A673 (cell line): ENCODE data around the gene KCNMA1. TPM values are rescaled to one million over a fixed set of nuclear protein-coding genes. Genes with fewer than 3 reads are reported as not detected.

Experiments
- BruUV-seq: library from RNA; stranded (reverse); fragments of 400-500 nt; replicated peaks from 2 replicates; lab custom pipeline; 2021; lab: Mats Ljungman, UMichigan
- CTCF ChIA-PET: fragments of 300-600 bp; sonication (Branson Sonifier 250); formaldehyde crosslinking; loops from one replicate; lab custom pipeline; 2022; ENCODE audit warnings: antibody characterized with exemption; lab: Charles Lee
- POLR2A ChIA-PET: fragments of 300-600 bp; sonication (Branson Sonifier 250); formaldehyde crosslinking; loops from one replicate; lab custom pipeline; 2022; ENCODE audit warnings: antibody characterized with exemption; ENCODE audit not compliant: low non-redundant PET; lab: Charles Lee
- DNase-seq: peaks from one replicate; pipeline ENCODE4 v3.0.0-alpha.2; 2015; ENCODE audit warnings: low spot score
- H3K27ac ChIP-seq: fragments of 200-600 bp; sonication (generic); 2 replicates; pipeline ENCODE4 v1.5.1; 2016; ENCODE audit warnings: mixed run types, low read depth, mild to moderate bottlenecking, mixed read lengths, antibody characterized with exemption, low read length; ENCODE audit not compliant: poor library complexity, severe bottlenecking
- H3K27me3 ChIP-seq: fragments of 200-600 bp; sonication (generic); replicated peaks from 2 replicates; pipeline ENCODE4 v1.6.1; 2017; ENCODE audit warnings: mixed run types, low read depth, mild to moderate bottlenecking, mixed read lengths, antibody characterized with exemption, low read length; ENCODE audit not compliant: insufficient read depth, poor library complexity
- H3K36me3 ChIP-seq: fragments of 200-600 bp; sonication (generic); 2 replicates; pipeline ENCODE4 v1.6.1; 2016; ENCODE audit warnings: mixed run types, mild to moderate bottlenecking, mixed read lengths, antibody characterized with exemption, low read length; ENCODE audit not compliant: insufficient read depth, poor library complexity, severe bottlenecking
- H3K4me1 ChIP-seq: fragments of 200-600 bp; sonication (generic); 2 replicates; pipeline ENCODE4 v1.6.1; 2017; ENCODE audit warnings: mixed run types, mild to moderate bottlenecking, mixed read lengths, antibody characterized with exemption, low read length; ENCODE audit not compliant: insufficient read depth, poor library complexity, severe bottlenecking
- H3K4me3 ChIP-seq: fragments of 200-600 bp; sonication (generic); 2 replicates; pipeline ENCODE4 v1.5.1; 2016; ENCODE audit warnings: low read depth, mixed run types, mild to moderate bottlenecking, mixed read lengths, low read length; ENCODE audit not compliant: poor library complexity, severe bottlenecking
- H3K9me3 ChIP-seq: fragments of 200-600 bp; sonication (generic); 2 replicates; pipeline ENCODE4 v1.6.1; 2016; ENCODE audit warnings: mixed run types, low read depth, mild to moderate bottlenecking, mixed read lengths, antibody characterized with exemption, low read length; ENCODE audit not compliant: poor library complexity, severe bottlenecking
- CTCF ChIP-seq: fragments of 300-800, 200-600 bp; sonication (generic); conservative IDR thresholded peaks from 2 replicates; pipeline ENCODE4 v1.5.1; 2017; ENCODE audit warnings: low read depth, mild to moderate bottlenecking, antibody characterized with exemption, low read length, moderate library complexity, mixed read lengths
- EZH2 ChIP-seq: fragments of 200-600 bp; sonication (generic); IDR thresholded peaks from 2 replicates; pipeline ENCODE4 v1.6.1; 2017; ENCODE audit warnings: borderline replicate concordance, low read depth, mild to moderate bottlenecking, mixed read lengths, antibody characterized with exemption, low read length; ENCODE audit not compliant: poor library complexity, severe bottlenecking
- intact Hi-C: fragments of 100-400 bp; cut with micrococcal nuclease; formaldehyde crosslinking; loops from one replicate; pipeline ENCODE4 v1.10.0; 2022; ENCODE audit not compliant: unreplicated experiment
- total RNA-seq: library from RNA; stranded (reverse); gene quantifications from 2 replicates; pipeline ENCODE4 v1.2.3, GENCODE V29; 2021

KCNMA1 gene
- total RNA-seq, 1 experiment from 2014 or later = 0.84 TPM

- Histone ChIP-seq H3K27me3 (no peaks in the 10 kb centered on the region), H3K4me3 (no peak overlapping the region), H3K36me3 (no peaks in the 10 kb centered on the region), H3K27ac (no peak overlapping the region), H3K4me1 (no peaks in the 10 kb centered on the region), H3K9me3 (no peaks in the 10 kb centered on the region)
- no TSS peak for BruUV-seq
- no peak for DNase-seq
- intact Hi-C loops = no loop called here
- POLR2A ChIA-PET = no interaction called here
- CTCF ChIA-PET = no interaction called here
- TF ChIP-seq CTCF (no peak), EZH2 (no peak)
These were observed 233.8 kb downstream of the KCNMA1 start for GRCh38 chr10:77403761-77404160.

DNA sequence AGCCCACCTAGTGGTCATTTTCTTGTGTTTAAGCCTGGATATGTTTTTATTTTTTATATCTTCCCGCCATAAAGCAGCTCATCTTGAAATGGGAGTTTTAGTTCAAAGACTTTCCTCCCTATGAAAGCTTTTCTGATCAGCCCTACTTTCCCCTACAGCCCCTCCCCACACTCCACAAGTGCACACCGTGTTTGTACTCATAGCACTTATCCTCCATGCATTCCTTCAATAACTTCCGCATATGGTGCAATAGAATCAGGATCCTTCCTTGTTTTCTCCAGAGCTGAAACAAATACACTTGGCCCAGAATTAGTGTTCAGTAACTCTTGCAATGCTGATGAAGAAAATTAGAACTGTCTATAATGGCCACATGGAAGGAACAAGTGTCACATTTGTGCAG is 235.9 kb downstream of the KCNMA1 start:
- no peak for DNase-seq
- BruUV-seq = no TSS peak
- ChIA-PET CTCF (no interaction called here), POLR2A (no interaction called here)
- no peak for TF ChIP-seq EZH2
- no peak for TF ChIP-seq CTCF
- H3K27ac ChIP-seq = no peak overlapping the region
- H3K4me3 ChIP-seq = no peak overlapping the region
- H3K36me3 ChIP-seq = no peaks in the 10 kb centered on the region
- no peaks in the 10 kb centered on the region for H3K9me3 ChIP-seq
- no peaks in the 10 kb centered on the region for H3K4me1 ChIP-seq
- H3K27me3 ChIP-seq = no peaks in the 10 kb centered on the region
- intact Hi-C loops = no loop called here

- TF ChIP-seq CTCF = no peak
- TF ChIP-seq EZH2 = no peak
- POLR2A ChIA-PET = no interaction called here
- no TSS peak for BruUV-seq
- Histone ChIP-seq H3K36me3 (no peaks in the 10 kb centered on the region), H3K4me3 (no peak overlapping the region), H3K4me1 (no peaks in the 10 kb centered on the region), H3K27ac (no peak overlapping the region), H3K9me3 (no peaks in the 10 kb centered on the region), H3K27me3 (no peaks in the 10 kb centered on the region)
- no peak for DNase-seq
- intact Hi-C loops = no loop called here
- CTCF ChIA-PET = no interaction called here
These were observed 237.6 kb downstream of the KCNMA1 start for GRCh38 chr10:77400033-77400432.
